ENCODE measurements around the gene LRRC55.

Gene LRRC55

GRCh38 chr11:57203882-57204480 lies 22.2 kb downstream of the LRRC55 start:
- DNase-seq: no peak

GRCh38 chr11:57205041-57205641 lies 23.4 kb downstream of the LRRC55 start:
- no peak for DNase-seq

- DNase-seq: no peak
Observed at GRCh38 chr11:57207168-57207567, 25.4 kb downstream of the LRRC55 start.

- DNase-seq: no peak
Observed at GRCh38 chr11:57210781-57211180, 29.0 kb downstream of the LRRC55 start.

GRCh38 chr11:57213342-57214097 lies 31.8 kb downstream of the LRRC55 start:
- DNase-seq: no peak

- DNase-seq: no peak
Observed at GRCh38 chr11:57214098-57214417, 32.3 kb downstream of the LRRC55 start.

GRCh38 chr11:57214494-57214893 lies 32.7 kb downstream of the LRRC55 start:
- DNase-seq: no peak

- DNase-seq: no peak
Observed at GRCh38 chr11:57216463-57216862, 34.7 kb downstream of the LRRC55 start.

- DNase-seq: no peak
Observed at GRCh38 chr11:57217053-57217452, 35.3 kb downstream of the LRRC55 start.

- DNase-seq: no peak
Observed at GRCh38 chr11:57219021-57219627, 37.4 kb downstream of the LRRC55 start.

GRCh38 chr11:57222239-57222638 lies 40.5 kb downstream of the LRRC55 start:
- no peak for DNase-seq

- no peak for DNase-seq
Observed at GRCh38 chr11:57223601-57224000, 41.8 kb downstream of the LRRC55 start.

GRCh38 chr11:57224128-57224527 lies 42.4 kb downstream of the LRRC55 start:
- no peak for DNase-seq

- no peak for DNase-seq
Observed at GRCh38 chr11:57224537-57224936, 42.8 kb downstream of the LRRC55 start.

GRCh38 chr11:57228600-57228999 lies 46.8 kb downstream of the LRRC55 start:
- DNase-seq: no peak

GRCh38 chr11:57230316-57230715 lies 48.6 kb downstream of the LRRC55 start:
- no peak for DNase-seq

GRCh38 chr11:57230791-57231538 lies 49.2 kb downstream of the LRRC55 start:
- no peak for DNase-seq

GRCh38 chr11:57231539-57232253 lies 49.9 kb downstream of the LRRC55 start:
- no peak for DNase-seq

GRCh38 chr11:57233702-57234101 lies 51.9 kb downstream of the LRRC55 start:
- DNase-seq: no peak

GRCh38 chr11:57235761-57236703 lies 54.3 kb downstream of the LRRC55 start:
- no peak for DNase-seq

GRCh38 chr11:57237204-57237681 lies 55.5 kb downstream of the LRRC55 start, which contains the start of gene APLNR:
Gene APLNR (minus strand): TSS chr11:57237250. CDS start chr11:57237004, 246 bp downstream.
- no peak for DNase-seq
